ENCODE measurements around the gene SRPK2.

DNA sequence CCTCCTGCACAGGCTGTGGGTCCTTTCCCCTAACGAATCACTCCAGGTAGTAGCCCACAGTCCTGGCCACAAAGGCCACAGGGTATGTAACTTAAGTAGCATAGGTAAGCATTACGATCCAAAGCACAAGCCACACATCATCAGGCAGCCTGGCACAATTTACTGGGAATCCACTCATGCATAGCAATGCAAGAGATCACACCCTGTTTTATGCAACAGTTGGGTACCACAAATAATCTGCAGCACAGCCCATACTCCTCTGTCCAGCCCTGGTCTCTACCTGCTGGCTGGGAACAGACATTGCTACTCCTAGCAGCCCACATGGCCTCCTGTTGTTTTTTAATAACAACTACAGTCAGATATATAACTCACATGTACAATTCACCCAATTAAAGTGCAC lies 34.3 kb downstream of the SRPK2 start:
- TF ChIP-seq, protein P1, sequence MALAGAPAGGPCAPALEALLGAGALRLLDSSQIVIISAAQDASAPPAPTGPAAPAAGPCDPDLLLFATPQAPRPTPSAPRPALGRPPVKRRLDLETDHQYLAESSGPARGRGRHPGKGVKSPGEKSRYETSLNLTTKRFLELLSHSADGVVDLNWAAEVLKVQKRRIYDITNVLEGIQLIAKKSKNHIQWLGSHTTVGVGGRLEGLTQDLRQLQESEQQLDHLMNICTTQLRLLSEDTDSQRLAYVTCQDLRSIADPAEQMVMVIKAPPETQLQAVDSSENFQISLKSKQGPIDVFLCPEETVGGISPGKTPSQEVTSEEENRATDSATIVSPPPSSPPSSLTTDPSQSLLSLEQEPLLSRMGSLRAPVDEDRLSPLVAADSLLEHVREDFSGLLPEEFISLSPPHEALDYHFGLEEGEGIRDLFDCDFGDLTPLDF (CRISPR knock-in tag; IDR thresholded peaks at IDR 0.05) = no peak
- TF ChIP-seq, protein P2, sequence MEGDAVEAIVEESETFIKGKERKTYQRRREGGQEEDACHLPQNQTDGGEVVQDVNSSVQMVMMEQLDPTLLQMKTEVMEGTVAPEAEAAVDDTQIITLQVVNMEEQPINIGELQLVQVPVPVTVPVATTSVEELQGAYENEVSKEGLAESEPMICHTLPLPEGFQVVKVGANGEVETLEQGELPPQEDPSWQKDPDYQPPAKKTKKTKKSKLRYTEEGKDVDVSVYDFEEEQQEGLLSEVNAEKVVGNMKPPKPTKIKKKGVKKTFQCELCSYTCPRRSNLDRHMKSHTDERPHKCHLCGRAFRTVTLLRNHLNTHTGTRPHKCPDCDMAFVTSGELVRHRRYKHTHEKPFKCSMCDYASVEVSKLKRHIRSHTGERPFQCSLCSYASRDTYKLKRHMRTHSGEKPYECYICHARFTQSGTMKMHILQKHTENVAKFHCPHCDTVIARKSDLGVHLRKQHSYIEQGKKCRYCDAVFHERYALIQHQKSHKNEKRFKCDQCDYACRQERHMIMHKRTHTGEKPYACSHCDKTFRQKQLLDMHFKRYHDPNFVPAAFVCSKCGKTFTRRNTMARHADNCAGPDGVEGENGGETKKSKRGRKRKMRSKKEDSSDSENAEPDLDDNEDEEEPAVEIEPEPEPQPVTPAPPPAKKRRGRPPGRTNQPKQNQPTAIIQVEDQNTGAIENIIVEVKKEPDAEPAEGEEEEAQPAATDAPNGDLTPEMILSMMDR (IDR thresholded peaks at IDR 0.05) = no peak
- TF ChIP-seq, protein P3, sequence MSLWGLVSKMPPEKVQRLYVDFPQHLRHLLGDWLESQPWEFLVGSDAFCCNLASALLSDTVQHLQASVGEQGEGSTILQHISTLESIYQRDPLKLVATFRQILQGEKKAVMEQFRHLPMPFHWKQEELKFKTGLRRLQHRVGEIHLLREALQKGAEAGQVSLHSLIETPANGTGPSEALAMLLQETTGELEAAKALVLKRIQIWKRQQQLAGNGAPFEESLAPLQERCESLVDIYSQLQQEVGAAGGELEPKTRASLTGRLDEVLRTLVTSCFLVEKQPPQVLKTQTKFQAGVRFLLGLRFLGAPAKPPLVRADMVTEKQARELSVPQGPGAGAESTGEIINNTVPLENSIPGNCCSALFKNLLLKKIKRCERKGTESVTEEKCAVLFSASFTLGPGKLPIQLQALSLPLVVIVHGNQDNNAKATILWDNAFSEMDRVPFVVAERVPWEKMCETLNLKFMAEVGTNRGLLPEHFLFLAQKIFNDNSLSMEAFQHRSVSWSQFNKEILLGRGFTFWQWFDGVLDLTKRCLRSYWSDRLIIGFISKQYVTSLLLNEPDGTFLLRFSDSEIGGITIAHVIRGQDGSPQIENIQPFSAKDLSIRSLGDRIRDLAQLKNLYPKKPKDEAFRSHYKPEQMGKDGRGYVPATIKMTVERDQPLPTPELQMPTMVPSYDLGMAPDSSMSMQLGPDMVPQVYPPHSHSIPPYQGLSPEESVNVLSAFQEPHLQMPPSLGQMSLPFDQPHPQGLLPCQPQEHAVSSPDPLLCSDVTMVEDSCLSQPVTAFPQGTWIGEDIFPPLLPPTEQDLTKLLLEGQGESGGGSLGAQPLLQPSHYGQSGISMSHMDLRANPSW (CRISPR knock-in tag; conservative IDR thresholded peaks at IDR 0.05; ENCODE audit: low read depth) = no peak
